A549 (cell line): ENCODE measurements around the gene POLK. TPM values are rescaled to one million over a fixed set of nuclear protein-coding genes. Genes with fewer than 3 reads are reported as not detected.

Experiments used
- ATAC-seq, 2 experiments: fragments of 200-7000 bp in 1 of 2; fragments of >200 bp in 1 of 2; cut with Nextera tagmentation in 1 of 2; cut with Tn5 transposase in 1 of 2; 3 replicates each; pipeline versions ENCODE4 v1.8.0 to v1.9.1; 2018 to 2020; ENCODE audit warnings: mild to moderate bottlenecking in 1 of 2, moderate library complexity in 1 of 2
- CTCF ChIA-PET: fragments of 300-600 bp; sonication (Branson Sonifier 250); formaldehyde crosslinking; extraction: SDS; loops from one replicate; lab custom pipeline; 2021; ENCODE audit warnings: antibody characterized with exemption, inconsistent platforms; lab: Yijun Ruan, JAX
- POLR2A ChIA-PET: fragments of 350-600 bp; formaldehyde crosslinking; extraction: SDS; loops from one replicate; lab custom pipeline; 2021; ENCODE audit warnings: antibody characterized with exemption, inconsistent platforms; lab: Yijun Ruan, JAX
- DNase-seq, 2 experiments: peaks; one replicate each; pipeline versions ENCODE4 v3.0.0 to v3.0.0-alpha.2; 2011 to 2016; ENCODE audit warnings: low read depth in 1 of 2, low spot score in 1 of 2
- FAIRE-seq: peaks from 2 replicates; lab custom pipeline; 2011; peaks lifted over from hg19 to GRCh38; lab: Jason Lieb, UNC
- H3K27ac ChIP-seq, 2 experiments: fragments of >200 bp; sonication (Bioruptor Twin); formaldehyde crosslinking; 3 replicates each; pipeline ENCODE4 v1.5.1; 2016 to 2017
- H3K4me1 ChIP-seq: fragments of >200 bp; sonication (Bioruptor Twin); formaldehyde crosslinking; 3 replicates; pipeline ENCODE4 v1.6.1; 2016
- H3K4me2 ChIP-seq: fragments of >200 bp; sonication (Bioruptor Twin); formaldehyde crosslinking; 3 replicates; pipeline ENCODE4 v1.6.1; 2016
- H3K4me3 ChIP-seq: fragments of >200 bp; sonication (Bioruptor Twin); formaldehyde crosslinking; 3 replicates; pipeline ENCODE4 v1.5.1; 2016
- H3K9me3 ChIP-seq: fragments of >200 bp; sonication (Bioruptor Twin); formaldehyde crosslinking; 3 replicates; pipeline ENCODE4 v1.6.1; 2016
- BHLHE40 ChIP-seq: IDR thresholded peaks from 2 replicates; pipeline ENCODE4 v1.6.1; 2012; ENCODE audit warnings: low read depth, low read length, inconsistent platforms
- CBX2 ChIP-seq: fragments of 200-600 bp; sonication (generic); IDR thresholded peaks from 2 replicates; pipeline ENCODE4 v1.6.1; 2016; ENCODE audit warnings: low read depth, mild to moderate bottlenecking, borderline replicate concordance
- CEBPB ChIP-seq, 2 experiments: fragments of >200 bp in 1 of 2; sonication (Bioruptor Twin) in 1 of 2; formaldehyde crosslinking in 1 of 2; IDR thresholded peaks; 2 replicates each; pipeline ENCODE4 v1.6.1; 2012 to 2016
- CHD2 ChIP-seq: fragments of 150-350 bp; IDR thresholded peaks from 2 replicates; pipeline ENCODE4 v1.6.1; 2014; ENCODE audit warnings: low read length; ENCODE audit not compliant: partially characterized antibody
- CHD4 ChIP-seq: fragments of 200-600 bp; sonication (generic); IDR thresholded peaks from 2 replicates; pipeline ENCODE4 v1.6.1; 2016; ENCODE audit warnings: antibody characterized with exemption, mild to moderate bottlenecking, borderline replicate concordance
- FOSB ChIP-seq: fragments of 250-450 bp; sonication (Bioruptor Pico); IDR thresholded peaks from 2 replicates; pipeline ENCODE4 v1.5.0; 2020; ENCODE audit warnings: mild to moderate bottlenecking, moderate library complexity
- FOSL2 ChIP-seq, 2 experiments: fragments of 450-650 bp in 1 of 2; fragments of >200 bp in 1 of 2; sonication (Bioruptor Twin) in 1 of 2; formaldehyde crosslinking; IDR thresholded peaks; 2 replicates each; pipeline versions ENCODE4 v1.5.0 to v1.6.1; 2016 to 2020; ENCODE audit warnings: mild to moderate bottlenecking in 1 of 2, moderate library complexity in 1 of 2
- GATA3 ChIP-seq: IDR thresholded peaks from 2 replicates; pipeline ENCODE4 v1.6.1; 2012; ENCODE audit warnings: borderline replicate concordance
- HDAC2 ChIP-seq: fragments of 200-600 bp; sonication (generic); IDR thresholded peaks from 2 replicates; pipeline ENCODE4 v1.6.1; 2016
- HEYL ChIP-seq: fragments of 250-450 bp; sonication (Bioruptor Pico); IDR thresholded peaks from 2 replicates; pipeline ENCODE4 v1.8.0; 2021; ENCODE audit warnings: mild to moderate bottlenecking, moderate library complexity
- HOXB13 ChIP-seq: fragments of 250-450 bp; sonication (Bioruptor Pico); IDR thresholded peaks from 2 replicates; pipeline ENCODE4 v1.5.0; 2020; ENCODE audit warnings: low read depth, mild to moderate bottlenecking, moderate library complexity
- HOXB5 ChIP-seq: fragments of 250-450 bp; sonication (Bioruptor Pico); IDR thresholded peaks from 2 replicates; pipeline ENCODE4 v1.5.0; 2020; ENCODE audit warnings: mild to moderate bottlenecking, moderate library complexity
- JUN ChIP-seq, 2 experiments: fragments of >200 bp; sonication (Bioruptor Twin); formaldehyde crosslinking; IDR thresholded peaks; 2 replicates in 1 of 2; 3 replicates in 1 of 2; pipeline ENCODE4 v1.6.1; 2016 to 2017
- JUNB ChIP-seq: fragments of >200 bp; sonication (Bioruptor Twin); formaldehyde crosslinking; IDR thresholded peaks from 2 replicates; pipeline ENCODE4 v1.6.1; 2016
- MAFK ChIP-seq: fragments of 450-650 bp; IDR thresholded peaks from 2 replicates; pipeline ENCODE4 v1.6.1; 2014; ENCODE audit not compliant: partially characterized antibody
- MAZ ChIP-seq: fragments of 150-350 bp; IDR thresholded peaks from 2 replicates; pipeline ENCODE4 v1.6.1; 2014; ENCODE audit warnings: antibody characterized with exemption, low read depth, low read length, borderline replicate concordance
- NR3C1 ChIP-seq: fragments of >200 bp; sonication (Bioruptor Twin); formaldehyde crosslinking; IDR thresholded peaks from 3 replicates; pipeline ENCODE4 v1.6.1; 2017
- PHF8 ChIP-seq: fragments of 200-600 bp; sonication (generic); IDR thresholded peaks from 2 replicates; pipeline ENCODE4 v1.6.1; 2016; ENCODE audit warnings: low read depth, mild to moderate bottlenecking, antibody characterized with exemption, moderate library complexity, borderline replicate concordance
- POLR2AphosphoS2 ChIP-seq: conservative IDR thresholded peaks from 2 replicates; pipeline ENCODE4 v1.6.1; 2012; ENCODE audit warnings: low read length, improper control_type of control experiment, inconsistent platforms
- RARB ChIP-seq: fragments of 250-450 bp; sonication (Bioruptor Pico); IDR thresholded peaks from 2 replicates; pipeline ENCODE4 v1.8.0; 2021; ENCODE audit warnings: mild to moderate bottlenecking, moderate library complexity
- RFX5 ChIP-seq: fragments of 450-650 bp; IDR thresholded peaks from 2 replicates; pipeline ENCODE4 v1.7.1; 2014; ENCODE audit warnings: antibody characterized with exemption, mild to moderate bottlenecking, moderate library complexity
- ZFP36 ChIP-seq: fragments of 450-650 bp; IDR thresholded peaks from 2 replicates; pipeline ENCODE4 v1.6.1; 2014; ENCODE audit warnings: borderline replicate concordance; ENCODE audit not compliant: partially characterized antibody
- ZSCAN20 ChIP-seq: fragments of 250-450 bp; sonication (Bioruptor Pico); IDR thresholded peaks from 2 replicates; pipeline ENCODE4 v1.8.0; 2022; ENCODE audit warnings: mild to moderate bottlenecking, moderate library complexity
- WGBS: methylation state at CpG from one replicate; pipeline ENCODE4 v1.1.6; 2017; ENCODE audit errors: missing lambda C conversion rate; 5-methylcytosine and 5-hydroxymethylcytosine counted together
- polyA plus RNA-seq, 4 experiments: library from polyadenylated mRNA; depleted of rRNA in 3 of 4; stranded (reverse); fragments of >200 nt; fragmentation: RNase III in 1 of 4; extraction: RNeasy Plus Mini Kit Qiagen cat#74134 plus additional on column Dnase treatment in 1 of 4; gene quantifications; 2 replicates in 3 of 4; 3 replicates in 1 of 4; pipeline ENCODE4 v1.2.3, GENCODE V29; 2011 to 2017
- TF ChIP-seq, protein P1 (sequence below): IDR thresholded peaks from 2 replicates; pipeline ENCODE4 v1.6.1; 2012
- TF ChIP-seq, protein P2 (sequence below): IDR thresholded peaks from 2 replicates; pipeline ENCODE4 v1.6.1; 2012; ENCODE audit warnings: low read depth, borderline replicate concordance
- TF ChIP-seq, protein P3 (sequence below): fragments of 450-650 bp; IDR thresholded peaks from 2 replicates; pipeline ENCODE4 v1.6.1; 2014; ENCODE audit warnings: antibody characterized with exemption

The POLK gene
- polyA plus RNA-seq, 2 of the 4 experiments (the other 2 are of a cell fraction) = 10.9 to 39.8 TPM

DNA sequence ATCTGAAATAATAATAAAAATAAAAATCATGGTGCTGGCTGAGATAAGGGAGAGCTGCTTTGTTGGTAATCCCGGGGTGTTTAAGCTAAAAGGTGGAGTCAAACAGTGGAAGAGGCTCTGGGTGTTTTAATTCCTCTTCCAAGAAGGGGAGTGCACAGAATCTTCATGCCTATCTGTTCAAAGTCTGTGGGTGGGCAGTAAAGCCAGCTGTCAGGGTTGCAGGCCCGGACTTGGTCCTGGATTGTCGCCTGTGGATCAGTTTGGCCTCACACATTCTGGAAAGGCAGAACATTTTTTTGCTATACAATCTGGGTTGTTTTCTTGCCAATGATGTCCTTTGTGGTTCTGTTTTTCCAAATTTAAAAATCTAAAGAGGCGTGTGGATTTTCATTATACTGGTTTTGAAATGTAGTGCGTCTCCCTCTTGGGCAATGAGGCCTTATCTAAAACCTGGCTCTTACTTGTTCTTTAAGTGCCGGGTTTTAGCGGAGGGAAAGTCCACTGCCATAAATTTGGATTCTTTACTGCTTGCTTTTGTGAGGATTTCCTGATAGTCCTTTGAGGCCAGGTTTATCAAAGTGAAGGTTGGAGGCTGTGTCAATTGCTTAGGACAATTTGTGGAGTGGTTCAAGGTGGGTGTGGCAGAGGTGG lies 105.4 kb downstream of the POLK start:
- WGBS = 94% methylated on average over 7 of the region's 7 CpGs
- no peak overlapping the region for H3K27ac ChIP-seq

GRCh38 chr5:75617736-75618352 lies 106.2 kb downstream of the POLK start:
- WGBS = 87% methylated on average over 5 of the region's 5 CpGs
- H3K9me3 ChIP-seq = no peaks in the 10 kb centered on the region
- POLR2A ChIA-PET = no interaction called here
- DNase-seq = no peak
- no peak for TF ChIP-seq FOSL2 (IDR thresholded peaks at IDR 0.05)
- TF ChIP-seq FOSL2 (CRISPR knock-in tag; IDR thresholded peaks at IDR 0.05) = no peak
- TF ChIP-seq JUN (IDR thresholded peaks at IDR 0.05) = no peak
- TF ChIP-seq HEYL (CRISPR knock-in tag) = no peak
- TF ChIP-seq, all 56 proteins: peak for 0
- no peak for FAIRE-seq
- CTCF ChIA-PET = interaction anchor here (0.6 kb wide), 1 partner anchor 65 kb away, joined by 3 read pairs; no protein-coding TSS in a partner anchor
- peaks cover 4% of the 10 kb centered on the region; the same call in 1 of the 3 replicates for H3K4me1 ChIP-seq
- no peak overlapping the region for H3K4me3 ChIP-seq
- H3K27ac ChIP-seq = no peak overlapping the region
- ATAC-seq = no peak
- no peak overlapping the region for H3K4me2 ChIP-seq

More for the DNA sequence above, 105.4 kb downstream of the POLK start:
- no peak for FAIRE-seq
- ChIA-PET POLR2A (no interaction called here), CTCF (interaction anchor here (0.6 to 1.2 kb wide), 3 partner anchors 41 to 66 kb away, joined by 3 read pairs; no protein-coding TSS in a partner anchor)
- no peak overlapping the region for H3K4me2 ChIP-seq
- ATAC-seq = no peak
- no peaks in the 10 kb centered on the region for H3K4me1 ChIP-seq
- no peaks in the 10 kb centered on the region for H3K9me3 ChIP-seq
- no peak for TF ChIP-seq JUNB
- no peak for TF ChIP-seq HOXB5 (CRISPR knock-in tag)
- no peak for TF ChIP-seq POLR2AphosphoS2
- no peak for TF ChIP-seq HOXB13
- no peak for TF ChIP-seq RFX5
- no peak for TF ChIP-seq CHD2
- TF ChIP-seq RARB (CRISPR knock-in tag) = no peak
- TF ChIP-seq FOSL2 (IDR thresholded peaks at IDR 0.05) = no peak
- TF ChIP-seq FOSL2 (CRISPR knock-in tag; IDR thresholded peaks at IDR 0.05) = no peak
- no peak overlapping the region for H3K4me3 ChIP-seq
- no peak for DNase-seq

- ATAC-seq (peak in 1 of 2 experiments; percentile 12; a peak in 1 of 6 replicates), DNase-seq (no peak), FAIRE-seq (no peak)
- H3K9me3 ChIP-seq = no peaks in the 10 kb centered on the region
- ChIA-PET CTCF (interaction anchor here (0.5 to 1.3 kb wide), 2 partner anchors 61 to 267 kb away, joined by 3 to 4 read pairs; no protein-coding TSS in a partner anchor), POLR2A (no interaction called here)
- WGBS = 59% methylated on average over 4 of the region's 4 CpGs
- H3K4me3 ChIP-seq = no peak overlapping the region
- TF ChIP-seq, protein P1, sequence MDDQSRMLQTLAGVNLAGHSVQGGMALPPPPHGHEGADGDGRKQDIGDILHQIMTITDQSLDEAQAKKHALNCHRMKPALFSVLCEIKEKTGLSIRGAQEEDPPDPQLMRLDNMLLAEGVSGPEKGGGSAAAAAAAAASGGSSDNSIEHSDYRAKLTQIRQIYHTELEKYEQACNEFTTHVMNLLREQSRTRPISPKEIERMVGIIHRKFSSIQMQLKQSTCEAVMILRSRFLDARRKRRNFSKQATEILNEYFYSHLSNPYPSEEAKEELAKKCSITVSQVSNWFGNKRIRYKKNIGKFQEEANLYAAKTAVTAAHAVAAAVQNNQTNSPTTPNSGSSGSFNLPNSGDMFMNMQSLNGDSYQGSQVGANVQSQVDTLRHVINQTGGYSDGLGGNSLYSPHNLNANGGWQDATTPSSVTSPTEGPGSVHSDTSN = no peak
- TF ChIP-seq CHD4 (no peak), POLR2AphosphoS2 (no peak), BHLHE40 (no peak), GATA3 (no peak), ZSCAN20 (CRISPR knock-in tag) (no peak), HDAC2 (no peak), FOSB (CRISPR knock-in tag) (no peak), NR3C1 (no peak), CEBPB (IDR thresholded peaks at IDR 0.05) (no peak), JUN (IDR thresholded peaks at IDR 0.05) (no peak), PHF8 (no peak), MAFK (no peak), RARB (CRISPR knock-in tag) (no peak), ZFP36 (no peak), HOXB5 (CRISPR knock-in tag) (no peak), MAZ (no peak), CBX2 (no peak)
- TF ChIP-seq, protein P2, sequence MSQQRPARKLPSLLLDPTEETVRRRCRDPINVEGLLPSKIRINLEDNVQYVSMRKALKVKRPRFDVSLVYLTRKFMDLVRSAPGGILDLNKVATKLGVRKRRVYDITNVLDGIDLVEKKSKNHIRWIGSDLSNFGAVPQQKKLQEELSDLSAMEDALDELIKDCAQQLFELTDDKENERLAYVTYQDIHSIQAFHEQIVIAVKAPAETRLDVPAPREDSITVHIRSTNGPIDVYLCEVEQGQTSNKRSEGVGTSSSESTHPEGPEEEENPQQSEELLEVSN = no peak
- TF ChIP-seq, protein P3, sequence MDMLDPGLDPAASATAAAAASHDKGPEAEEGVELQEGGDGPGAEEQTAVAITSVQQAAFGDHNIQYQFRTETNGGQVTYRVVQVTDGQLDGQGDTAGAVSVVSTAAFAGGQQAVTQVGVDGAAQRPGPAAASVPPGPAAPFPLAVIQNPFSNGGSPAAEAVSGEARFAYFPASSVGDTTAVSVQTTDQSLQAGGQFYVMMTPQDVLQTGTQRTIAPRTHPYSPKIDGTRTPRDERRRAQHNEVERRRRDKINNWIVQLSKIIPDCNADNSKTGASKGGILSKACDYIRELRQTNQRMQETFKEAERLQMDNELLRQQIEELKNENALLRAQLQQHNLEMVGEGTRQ = no peak
- no peak overlapping the region for H3K4me2 ChIP-seq
- no peak overlapping the region for H3K27ac ChIP-seq
- H3K4me1 ChIP-seq = peaks cover 20% of the 10 kb centered on the region
These were observed 108.7 kb downstream of the POLK start for GRCh38 chr5:75620184-75620959.
